ENCODE results near the gene ZC3H13. TPM values are rescaled to one million over a fixed set of nuclear protein-coding genes. Genes with fewer than 3 reads are reported as not detected.

The ZC3H13 gene, protein sequence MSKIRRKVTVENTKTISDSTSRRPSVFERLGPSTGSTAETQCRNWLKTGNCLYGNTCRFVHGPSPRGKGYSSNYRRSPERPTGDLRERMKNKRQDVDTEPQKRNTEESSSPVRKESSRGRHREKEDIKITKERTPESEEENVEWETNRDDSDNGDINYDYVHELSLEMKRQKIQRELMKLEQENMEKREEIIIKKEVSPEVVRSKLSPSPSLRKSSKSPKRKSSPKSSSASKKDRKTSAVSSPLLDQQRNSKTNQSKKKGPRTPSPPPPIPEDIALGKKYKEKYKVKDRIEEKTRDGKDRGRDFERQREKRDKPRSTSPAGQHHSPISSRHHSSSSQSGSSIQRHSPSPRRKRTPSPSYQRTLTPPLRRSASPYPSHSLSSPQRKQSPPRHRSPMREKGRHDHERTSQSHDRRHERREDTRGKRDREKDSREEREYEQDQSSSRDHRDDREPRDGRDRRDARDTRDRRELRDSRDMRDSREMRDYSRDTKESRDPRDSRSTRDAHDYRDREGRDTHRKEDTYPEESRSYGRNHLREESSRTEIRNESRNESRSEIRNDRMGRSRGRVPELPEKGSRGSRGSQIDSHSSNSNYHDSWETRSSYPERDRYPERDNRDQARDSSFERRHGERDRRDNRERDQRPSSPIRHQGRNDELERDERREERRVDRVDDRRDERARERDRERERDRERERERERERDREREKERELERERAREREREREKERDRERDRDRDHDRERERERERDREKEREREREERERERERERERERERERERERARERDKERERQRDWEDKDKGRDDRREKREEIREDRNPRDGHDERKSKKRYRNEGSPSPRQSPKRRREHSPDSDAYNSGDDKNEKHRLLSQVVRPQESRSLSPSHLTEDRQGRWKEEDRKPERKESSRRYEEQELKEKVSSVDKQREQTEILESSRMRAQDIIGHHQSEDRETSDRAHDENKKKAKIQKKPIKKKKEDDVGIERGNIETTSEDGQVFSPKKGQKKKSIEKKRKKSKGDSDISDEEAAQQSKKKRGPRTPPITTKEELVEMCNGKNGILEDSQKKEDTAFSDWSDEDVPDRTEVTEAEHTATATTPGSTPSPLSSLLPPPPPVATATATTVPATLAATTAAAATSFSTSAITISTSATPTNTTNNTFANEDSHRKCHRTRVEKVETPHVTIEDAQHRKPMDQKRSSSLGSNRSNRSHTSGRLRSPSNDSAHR (N-terminal part only)
- 17.0 and 21.2 TPM in 2 replicates for total RNA-seq (2014; rRNA removed; shearing (Covaris generic))
- polyA plus RNA-seq (2014; cell fraction: nucleus; rRNA removed): 5.3 and 7.7 TPM in 2 replicates

DNA sequence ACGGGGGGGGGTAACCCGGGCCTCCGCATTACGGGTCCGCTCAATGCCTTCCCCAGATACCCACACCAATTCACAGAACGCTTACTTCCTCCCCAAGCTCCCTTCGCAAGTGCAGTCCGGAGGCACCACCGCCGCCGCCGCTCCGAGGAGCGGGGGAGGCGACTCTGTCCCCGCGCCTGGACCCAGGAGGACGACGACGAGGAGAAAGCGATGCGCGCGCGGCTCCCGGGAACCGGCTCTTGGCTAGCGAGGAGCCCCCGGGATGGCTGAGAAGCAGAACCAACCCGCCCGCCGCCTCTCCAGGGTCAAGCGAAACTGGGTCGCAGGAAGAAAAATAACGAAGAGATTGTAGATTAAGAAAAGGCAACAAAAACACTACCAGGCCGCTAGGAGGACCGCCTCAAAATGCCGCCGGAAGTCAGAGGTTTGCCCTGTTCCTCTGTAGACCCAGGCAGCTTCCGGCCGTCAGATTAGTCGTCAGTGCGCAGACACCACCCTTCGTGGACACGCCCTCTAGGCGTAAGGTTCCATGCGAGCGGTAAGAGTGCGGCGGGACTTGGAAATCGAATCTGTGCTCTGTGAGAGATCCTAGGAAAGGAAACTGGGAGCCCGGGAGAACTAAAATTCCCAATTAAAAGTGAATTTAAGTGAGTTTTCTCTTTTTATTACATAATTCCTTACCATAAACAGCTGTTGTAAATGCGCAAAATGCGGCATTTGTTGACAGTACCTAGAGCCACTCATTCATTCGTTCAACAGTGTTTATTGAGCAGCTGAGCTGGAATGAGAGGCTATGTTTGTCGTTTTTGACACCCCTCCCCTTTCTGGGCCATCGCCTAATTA, at the start of gene ZC3H13:
ZC3H13 (minus strand) TSS at position 428 of the 843 bp plus-strand sequence. CDS start 7,239 bp downstream, outside the sequence.
- peak; percentile 88 for DNase-seq (ENCODE audit: extremely low read depth, low read depth)

DNA sequence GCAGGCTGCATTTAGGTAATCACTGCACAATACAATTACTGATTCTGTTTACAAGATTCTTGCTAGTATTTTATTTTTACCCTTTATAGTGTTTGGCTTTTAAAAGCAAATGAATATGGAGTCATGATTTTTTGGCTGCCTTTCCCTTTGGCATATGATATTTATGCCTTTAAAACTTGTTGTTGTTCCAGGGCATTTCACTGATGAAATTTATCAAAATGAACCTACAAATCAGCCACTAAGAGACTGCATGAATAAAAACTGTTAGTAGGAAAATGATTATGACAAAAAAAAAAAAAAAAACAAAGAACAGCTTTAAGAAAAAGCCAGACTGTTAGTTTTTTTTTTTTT, 49.7 kb upstream of the ZC3H13 start:
- DNase-seq (ENCODE audit: extremely low read depth, low read depth): no peak

DNA sequence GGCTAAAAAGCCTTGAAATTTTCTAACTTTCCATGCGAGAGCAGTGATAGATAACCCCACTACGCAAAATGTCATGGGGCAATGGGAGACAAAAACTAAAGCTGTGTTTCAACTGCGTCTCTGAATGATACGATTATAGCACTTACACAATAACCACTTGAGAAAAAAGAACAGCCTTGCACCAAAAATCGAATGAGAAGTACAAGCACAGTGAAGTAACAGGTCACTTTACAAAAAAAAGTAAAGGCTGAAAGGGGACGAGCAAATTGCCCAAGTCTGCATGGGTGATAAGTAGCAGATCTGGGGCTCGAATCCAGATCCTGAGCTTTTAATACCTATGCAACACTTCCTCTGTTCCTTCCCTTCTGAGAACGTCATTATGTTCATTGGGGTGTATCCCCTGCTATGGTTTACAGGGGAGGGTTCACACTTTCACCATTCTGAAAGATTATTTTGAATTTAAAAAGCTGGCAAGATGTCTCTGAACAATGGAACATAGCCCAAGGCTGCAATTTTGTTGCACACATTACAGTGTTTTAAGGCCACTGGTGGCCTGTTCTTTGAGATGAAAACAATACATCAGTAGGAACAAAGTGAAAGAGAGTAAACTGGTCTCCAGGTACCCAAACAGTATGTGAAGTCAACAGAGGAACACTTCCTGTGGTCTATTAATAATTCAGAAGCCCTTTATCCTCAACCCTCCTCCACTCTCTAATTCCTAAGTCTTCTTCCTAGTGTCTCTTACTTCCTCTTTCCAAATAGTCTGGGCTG, 49.1 kb upstream of the ZC3H13 start:
- DNase-seq (ENCODE audit: extremely low read depth, low read depth): no peak

DNA sequence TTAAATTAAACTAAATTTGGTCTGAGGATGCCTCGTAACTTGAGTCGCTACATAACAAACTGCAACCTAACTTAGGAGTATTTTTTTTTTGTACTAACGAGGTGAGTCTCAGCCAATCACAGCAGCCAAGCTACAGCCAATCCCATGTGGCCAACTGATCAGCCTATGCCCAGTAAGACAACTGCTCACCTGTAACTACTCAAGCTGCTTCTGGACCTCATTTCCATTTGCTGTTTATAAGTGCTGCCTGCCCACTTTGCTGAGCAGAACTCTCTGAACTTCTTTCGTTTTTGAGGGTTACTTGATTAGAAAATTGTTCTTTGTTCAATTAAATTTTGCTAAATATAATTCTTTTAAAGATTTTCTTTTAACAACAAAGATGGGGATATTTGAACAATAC, 48.5 kb upstream of the ZC3H13 start:
- no peak for DNase-seq (ENCODE audit: extremely low read depth, low read depth)

DNA sequence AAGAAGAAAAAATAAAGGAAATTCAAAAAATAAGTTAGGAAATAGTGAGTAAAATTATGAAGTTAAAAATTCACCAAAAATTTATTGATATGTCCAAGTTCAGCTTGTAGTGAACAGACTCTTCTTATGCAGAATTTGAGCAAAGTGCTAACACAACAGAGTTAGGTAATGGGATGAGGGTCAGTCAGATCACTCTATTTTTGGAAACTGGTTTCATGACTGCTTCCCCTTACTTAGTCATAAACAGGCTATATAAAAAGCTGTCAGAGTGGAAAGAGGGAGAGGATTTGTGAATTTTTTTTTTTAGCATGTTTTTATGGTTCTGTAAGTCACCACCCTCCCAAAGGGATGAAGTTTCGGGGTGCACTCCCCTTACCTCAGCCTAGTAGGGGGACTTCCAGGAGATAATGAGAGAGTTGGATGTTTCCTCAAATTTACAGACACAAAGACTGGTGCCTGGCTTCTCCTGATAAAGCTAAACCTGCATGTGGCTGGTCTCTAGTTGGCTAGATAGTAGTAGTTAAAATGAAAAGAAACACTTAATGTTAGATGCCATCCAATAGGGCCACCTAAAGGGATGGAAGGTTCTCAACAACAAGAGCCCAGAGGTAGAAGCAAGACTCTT, 47.8 kb upstream of the ZC3H13 start:
- no peak for DNase-seq (ENCODE audit: extremely low read depth, low read depth)

DNA sequence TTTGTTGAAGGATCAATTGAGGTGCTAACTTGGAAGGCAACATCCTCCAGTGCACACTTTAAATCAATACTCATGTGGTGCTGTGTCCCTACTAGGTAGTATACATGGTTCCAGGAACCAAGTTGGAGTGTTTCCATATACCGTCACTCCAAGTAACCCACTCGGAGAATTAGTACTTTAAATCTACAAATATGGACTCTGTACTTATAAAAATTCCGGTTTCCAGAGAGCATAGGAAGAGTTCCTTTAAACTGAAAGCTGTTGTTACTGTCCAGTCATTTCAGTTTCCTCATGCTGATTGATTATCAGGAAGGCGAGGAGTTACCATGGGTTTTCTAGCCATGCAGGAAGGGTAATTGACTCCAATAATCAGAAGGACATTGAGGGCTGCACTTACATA, 45.1 kb upstream of the ZC3H13 start:
- DNase-seq (ENCODE audit: extremely low read depth, low read depth): no peak

DNA sequence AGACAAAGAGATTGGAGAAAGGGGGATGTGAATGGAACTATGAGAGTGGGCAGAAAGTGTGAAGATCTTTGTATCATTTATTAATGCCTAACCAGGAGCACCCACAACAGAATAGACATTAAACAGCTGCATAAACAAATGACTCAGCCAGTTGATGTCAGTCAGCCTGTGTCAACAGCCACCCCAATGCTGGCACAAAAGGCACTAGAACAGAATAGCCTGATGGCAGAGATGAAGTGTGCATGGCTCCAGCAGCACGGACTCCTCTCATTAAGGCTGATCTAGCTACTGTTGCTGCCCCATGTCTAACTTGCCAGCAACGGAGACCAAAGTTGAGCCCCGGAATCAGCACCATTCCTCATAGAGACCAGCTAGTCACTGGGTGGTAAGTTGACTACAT, 44.5 kb upstream of the ZC3H13 start:
- DNase-seq (ENCODE audit: extremely low read depth, low read depth): no peak

DNA sequence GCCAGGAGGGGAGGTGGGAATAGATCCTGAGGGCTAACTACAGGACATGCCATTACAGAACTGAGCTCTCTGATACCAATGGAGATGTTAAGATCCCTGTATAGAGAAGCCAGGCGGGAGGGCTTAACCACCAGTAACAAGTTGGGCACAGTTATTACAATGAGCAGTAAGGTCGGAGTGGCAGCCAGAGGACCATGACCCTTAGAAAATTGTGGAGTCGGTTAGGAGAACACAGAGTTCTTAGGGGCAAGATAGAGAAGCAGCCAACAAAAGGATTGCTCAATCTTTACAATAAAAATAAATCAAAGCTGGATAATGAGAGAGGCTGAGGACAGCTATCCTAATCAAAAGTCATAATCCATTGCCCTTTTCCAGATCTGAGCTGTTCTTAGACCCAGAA, 41.9 kb upstream of the ZC3H13 start:
- DNase-seq (ENCODE audit: extremely low read depth, low read depth): no peak

DNA sequence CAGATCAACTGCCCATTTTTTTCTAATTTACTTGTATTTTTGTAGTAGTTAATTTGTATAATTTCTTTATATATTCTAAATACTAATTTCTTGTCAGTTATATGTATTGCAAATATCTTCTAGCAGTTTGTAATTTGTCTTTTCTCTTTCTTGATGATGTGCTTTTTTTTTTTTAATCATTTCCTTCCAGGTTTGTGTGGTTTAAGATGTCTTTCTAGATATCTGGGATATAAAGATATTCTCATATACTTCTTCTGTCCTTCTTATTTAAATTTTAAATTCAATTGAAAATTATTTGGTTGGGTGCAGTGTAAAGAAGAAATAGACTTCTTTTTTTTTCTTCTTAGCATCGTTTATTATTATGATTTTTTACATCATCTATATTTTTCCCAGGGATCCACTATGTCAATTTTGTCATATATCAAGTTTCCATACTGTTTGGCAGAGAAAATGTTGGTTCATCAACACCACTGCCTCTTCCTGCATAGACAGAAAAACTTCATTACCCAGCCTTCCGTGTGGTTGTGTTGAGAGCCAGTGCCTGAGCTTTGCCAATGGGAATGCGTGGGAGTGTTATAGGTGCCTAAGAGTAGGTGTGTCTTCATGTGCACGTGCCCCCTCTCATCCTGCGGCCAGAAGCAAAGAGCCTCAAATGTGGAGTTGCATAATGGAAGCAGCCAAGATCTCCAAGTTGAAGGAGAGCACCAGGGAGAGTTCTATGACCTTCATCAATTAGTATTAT, 36.4 kb upstream of the ZC3H13 start:
- no peak for DNase-seq (ENCODE audit: extremely low read depth, low read depth)

DNA sequence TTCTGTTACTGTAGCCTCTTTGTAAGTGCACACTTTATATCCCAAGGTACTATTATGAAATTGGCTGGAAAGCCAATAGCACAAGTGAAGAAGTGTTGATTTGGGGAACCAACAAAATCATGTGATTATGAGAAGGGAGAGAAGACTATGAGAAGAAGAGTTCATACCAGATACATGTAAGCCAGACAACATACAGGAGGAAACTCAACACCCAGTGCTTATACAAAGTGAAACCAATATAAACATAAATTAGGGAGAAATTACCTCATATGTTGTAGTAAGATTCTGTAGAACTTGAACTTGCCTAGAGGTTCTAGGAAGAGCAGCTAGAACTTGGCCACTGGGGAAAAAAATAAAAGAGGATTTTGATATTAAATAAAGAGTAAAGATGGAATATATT, 34.9 kb upstream of the ZC3H13 start:
- no peak for DNase-seq (ENCODE audit: extremely low read depth, low read depth)

DNA sequence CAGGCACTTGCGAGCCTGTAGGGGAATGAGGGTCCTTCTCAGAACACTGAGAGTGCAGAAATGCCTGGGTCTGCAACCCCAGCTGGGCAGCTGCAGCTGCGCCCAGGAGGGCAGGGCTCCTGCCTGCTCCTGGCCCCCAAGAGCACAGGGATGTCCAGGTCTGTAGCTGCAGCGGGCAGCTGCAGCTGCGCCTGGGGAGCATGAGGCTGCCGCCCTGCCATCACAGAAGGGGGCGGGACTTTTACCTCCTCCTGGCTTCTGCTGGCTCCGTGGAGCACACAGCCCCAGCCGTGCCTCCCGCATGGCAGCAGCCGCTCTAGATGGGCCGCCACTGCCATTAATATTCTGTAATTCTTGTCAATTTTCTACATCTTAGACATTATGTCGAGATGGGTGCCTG, 34.4 kb upstream of the ZC3H13 start:
- no peak for DNase-seq (ENCODE audit: extremely low read depth, low read depth)

DNA sequence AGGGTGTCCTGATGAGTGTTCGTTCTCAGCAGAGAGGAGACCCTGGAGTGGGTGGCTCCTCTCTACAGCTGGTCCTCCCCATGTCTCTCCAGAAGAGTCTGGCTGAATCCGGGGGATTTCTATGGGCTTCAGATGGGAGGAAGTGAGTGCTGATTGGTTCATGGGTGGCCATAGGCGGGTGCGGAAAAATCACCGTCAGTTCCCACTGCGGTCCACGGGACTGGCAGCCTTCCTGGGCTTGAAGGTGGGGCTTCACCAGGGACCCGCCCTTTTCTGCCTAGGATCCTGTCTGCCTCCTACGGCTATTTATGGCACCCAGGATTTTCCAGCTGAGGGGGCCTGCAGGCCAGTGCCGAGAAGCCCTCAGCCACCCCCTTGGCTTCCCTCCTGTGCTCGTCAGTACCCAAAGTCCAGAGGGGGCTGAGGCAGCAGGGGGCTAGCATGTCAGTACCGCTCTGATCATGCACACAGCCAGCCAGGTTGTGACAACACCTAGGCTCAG, 33.9 kb upstream of the ZC3H13 start:
- no peak for DNase-seq (ENCODE audit: extremely low read depth, low read depth)

DNA sequence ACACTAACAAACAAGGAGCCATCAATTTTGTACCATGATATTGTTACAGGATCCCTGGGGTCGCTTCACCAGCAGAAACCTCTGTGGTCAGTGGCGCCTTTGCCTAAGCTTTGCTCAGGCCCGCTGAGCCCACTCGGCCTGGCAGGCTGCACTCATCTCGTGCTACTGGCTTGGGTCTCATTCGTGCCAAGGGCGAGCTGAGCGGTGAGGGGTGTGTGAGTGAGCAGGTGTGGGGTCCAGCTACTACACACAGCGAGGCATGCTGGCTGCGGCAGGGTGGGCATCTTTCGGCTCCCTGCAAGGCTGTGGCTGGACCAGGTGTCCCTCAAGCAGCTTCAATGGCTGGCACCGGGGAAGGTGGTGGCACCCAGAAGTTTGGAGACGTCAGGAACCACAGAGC, 33.2 kb upstream of the ZC3H13 start:
- DNase-seq (ENCODE audit: extremely low read depth, low read depth): no peak

DNA sequence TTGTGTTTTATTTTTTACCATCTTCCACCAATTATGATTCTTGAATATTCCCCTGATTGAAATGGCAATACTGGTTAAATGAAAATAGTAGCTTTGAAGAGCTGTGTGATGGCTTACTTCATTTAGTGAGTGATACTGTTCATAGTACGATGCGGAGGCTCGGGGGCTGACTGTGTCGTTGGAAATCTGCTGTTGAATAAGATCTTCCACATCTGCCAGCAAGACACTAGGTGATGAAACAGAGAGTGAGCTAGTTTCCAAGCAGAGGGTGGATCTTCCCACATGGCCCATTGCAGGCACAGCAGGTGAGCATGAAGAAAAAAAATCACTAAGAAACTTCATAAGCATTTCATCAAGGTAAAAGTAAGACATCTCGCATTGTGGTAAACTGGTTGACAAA, 29.8 kb upstream of the ZC3H13 start:
- no peak for DNase-seq (ENCODE audit: extremely low read depth, low read depth)

DNA sequence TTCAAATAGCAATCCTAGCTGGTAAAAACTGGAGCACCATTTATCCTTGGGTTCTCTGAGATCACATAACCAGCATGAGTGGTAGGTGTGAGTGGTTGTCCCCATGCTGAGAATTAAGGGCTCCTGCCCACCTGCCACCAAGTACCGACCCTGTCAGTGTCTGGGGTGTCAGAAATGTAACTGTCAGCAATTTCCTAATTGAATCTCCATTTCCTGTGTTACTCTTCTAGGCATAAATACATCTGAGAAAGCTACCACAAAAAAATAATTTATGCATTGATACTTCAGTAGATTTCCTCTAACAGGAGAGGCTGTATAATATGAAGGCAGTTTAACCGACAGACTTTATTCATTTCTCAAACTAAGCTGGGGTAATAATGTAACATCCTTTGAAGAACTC, 27.2 kb upstream of the ZC3H13 start:
- DNase-seq (ENCODE audit: extremely low read depth, low read depth): no peak

DNA sequence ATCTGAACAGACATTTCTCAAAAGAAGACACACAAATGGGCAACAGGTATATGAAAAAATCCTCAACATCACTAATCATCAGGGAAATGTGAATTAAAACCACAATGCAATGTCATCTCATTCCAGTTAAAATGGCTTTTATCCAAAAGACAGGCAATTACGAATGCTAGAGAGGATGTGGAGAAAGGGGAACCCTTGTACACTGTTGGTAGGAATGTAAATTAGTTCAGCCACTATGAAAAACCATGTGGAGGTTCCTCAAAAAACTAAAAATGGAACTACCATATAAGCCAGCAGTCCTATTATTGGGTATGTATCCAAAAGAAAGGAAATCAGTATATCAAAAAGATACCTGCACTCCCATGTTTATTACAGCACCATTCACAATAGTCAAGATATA, 24.7 kb upstream of the ZC3H13 start:
- DNase-seq (ENCODE audit: extremely low read depth, low read depth): no peak

DNA sequence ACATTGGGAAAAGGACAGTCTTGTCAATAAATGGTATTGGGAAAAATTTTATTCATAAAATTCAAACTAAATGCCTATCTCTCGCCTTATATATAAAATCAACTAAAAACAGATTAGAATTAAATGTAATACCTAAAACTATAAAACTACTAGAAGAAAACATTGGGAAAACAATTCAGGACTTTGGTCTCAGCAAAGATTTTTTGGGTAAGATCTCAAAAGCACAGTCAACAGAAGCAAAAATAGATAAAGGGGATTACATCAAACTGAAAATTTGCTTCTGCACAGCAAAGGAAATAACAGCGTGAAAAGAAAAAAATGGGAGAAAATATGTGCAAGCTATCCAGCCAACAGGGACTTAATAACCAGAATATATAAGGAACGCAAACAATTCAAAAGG, 24.3 kb upstream of the ZC3H13 start:
- no peak for DNase-seq (ENCODE audit: extremely low read depth, low read depth)

DNA sequence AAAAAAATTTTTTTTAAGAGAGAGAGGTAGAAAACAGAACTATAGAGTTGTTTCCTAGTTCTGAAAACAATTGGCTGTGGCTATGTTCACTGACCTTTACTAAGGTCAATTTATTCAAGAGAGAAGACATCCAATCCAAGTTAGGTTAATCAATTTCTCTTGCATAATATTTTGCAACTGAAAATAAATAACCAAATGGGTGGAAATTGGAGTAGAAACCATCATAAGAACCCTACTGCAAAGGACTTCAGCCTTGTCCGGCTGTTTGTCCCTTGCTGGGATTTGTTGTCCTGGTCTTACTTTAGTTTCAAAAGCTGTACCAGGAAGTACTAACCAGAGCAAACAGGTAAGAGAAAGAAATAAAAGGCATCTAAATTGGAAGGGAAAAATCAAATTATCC, 23.3 kb upstream of the ZC3H13 start:
- DNase-seq (ENCODE audit: extremely low read depth, low read depth): no peak
